GM12873 (cell line): ENCODE data around the gene CCNH.

ENCODE experiments used
- TF ChIP-seq, protein P1 (sequence below): IDR thresholded peaks from 2 replicates; pipeline ENCODE4 v1.5.1; 2012; ENCODE audit warnings: low read depth, mild to moderate bottlenecking, moderate library complexity, low read length, control low read depth; ENCODE audit not compliant: insufficient read depth; ENCODE audit errors: missing control alignments

The CCNH gene

DNA sequence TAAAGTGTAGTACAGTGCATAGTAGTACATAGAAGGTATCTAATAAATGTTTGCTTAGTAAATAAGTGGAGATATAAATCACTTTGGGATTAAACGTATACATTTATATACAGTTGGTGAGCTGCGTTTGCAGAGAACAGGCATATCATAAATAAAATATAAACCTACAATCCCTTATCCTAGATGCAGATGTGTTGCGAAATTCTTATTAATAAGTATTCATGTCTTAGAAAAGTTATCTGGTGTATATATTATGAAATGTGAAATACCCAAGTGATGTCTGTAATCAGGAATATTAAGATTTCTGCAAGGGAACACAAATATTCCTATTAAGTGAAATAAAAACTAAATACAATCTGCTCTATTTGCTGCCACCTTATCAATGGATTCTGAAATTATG is 8.8 kb downstream of the CCNH start:
- TF ChIP-seq, protein P1, sequence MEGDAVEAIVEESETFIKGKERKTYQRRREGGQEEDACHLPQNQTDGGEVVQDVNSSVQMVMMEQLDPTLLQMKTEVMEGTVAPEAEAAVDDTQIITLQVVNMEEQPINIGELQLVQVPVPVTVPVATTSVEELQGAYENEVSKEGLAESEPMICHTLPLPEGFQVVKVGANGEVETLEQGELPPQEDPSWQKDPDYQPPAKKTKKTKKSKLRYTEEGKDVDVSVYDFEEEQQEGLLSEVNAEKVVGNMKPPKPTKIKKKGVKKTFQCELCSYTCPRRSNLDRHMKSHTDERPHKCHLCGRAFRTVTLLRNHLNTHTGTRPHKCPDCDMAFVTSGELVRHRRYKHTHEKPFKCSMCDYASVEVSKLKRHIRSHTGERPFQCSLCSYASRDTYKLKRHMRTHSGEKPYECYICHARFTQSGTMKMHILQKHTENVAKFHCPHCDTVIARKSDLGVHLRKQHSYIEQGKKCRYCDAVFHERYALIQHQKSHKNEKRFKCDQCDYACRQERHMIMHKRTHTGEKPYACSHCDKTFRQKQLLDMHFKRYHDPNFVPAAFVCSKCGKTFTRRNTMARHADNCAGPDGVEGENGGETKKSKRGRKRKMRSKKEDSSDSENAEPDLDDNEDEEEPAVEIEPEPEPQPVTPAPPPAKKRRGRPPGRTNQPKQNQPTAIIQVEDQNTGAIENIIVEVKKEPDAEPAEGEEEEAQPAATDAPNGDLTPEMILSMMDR, result no peak

DNA sequence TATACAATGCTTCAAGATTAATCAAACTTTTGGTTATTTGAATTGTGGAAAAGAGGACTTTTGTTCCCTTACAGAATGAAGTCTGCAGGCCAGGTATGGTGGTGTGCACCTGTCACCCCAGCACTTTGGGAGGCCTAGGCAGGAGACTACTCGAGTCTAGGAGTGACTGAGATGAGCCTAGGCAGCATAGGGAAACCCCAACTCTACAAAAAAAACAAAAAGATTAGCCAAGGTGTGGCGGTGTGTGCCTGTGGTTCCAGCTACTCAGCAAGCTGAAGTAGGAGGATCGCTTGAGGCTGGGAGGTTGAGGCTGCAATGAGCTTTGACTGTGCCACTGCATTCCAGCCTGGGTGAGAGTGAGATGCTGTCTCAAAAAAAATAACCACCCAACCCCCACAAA is 9.3 kb downstream of the CCNH start:
- TF ChIP-seq, protein P1, result no peak

DNA sequence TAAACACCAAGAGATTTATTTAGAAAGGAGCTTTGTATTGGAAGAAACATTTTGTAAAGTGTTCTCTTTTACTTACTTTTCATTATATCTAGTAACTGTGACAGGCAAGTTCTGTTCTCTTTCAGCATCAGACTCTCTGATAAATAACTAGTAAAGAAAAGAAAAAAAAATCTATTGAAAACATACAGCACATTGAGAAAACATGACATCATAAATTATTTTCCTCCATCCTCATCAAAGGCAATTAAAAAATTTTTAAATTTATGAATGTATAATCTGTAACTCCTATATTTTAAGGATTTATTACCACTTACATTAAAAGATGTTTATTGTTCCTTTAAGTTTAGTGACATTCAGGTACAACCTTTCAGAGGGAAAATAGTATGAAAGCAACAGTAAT is 11.1 kb downstream of the CCNH start:
- TF ChIP-seq, protein P1, result no peak

DNA sequence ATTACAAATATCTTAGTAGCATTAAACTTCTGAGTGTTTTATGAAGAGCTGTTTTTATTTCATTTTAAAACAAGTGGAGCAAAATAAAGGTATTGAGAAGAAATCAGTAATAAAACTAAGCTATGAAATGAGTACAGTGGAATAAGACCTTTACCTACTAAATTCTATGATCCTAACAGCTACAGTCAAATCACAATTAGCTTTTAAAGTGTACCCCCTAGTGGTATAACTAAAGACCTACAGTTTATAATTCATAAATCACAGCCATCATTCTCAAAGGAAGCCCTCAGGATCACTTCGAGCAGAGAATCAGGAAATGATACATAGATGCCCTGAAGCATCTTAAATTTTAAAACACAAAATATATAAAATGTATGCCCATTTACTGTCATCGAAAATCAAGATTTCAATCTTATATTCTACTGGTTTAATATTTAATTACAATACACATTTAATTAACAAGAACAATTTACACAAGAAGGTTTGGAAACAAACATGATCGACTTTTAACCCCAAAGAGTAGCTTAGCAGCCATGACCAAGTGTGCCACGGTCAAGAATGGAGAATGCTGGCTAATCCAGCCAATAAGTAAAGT is 12.3 kb downstream of the CCNH start:
- TF ChIP-seq, protein P1, result peak; percentile 54

DNA sequence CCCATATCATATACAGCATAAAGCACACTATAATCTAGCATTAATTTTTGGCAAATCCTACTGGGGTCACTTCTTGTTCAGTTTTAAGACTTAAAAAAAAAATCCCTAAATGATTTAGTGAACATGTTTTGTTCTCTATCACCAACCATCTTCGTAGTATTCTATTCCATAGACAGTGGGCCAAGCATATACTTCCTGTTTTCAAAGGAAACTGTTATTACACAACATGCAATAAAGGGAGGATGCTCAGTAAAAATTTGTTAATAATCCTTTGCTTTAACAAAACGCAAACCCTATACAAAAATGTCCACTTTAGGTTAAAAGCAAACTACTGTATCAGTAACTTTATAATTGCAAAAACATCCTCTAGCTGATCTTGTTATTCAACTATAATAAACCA is 13.0 kb downstream of the CCNH start:
- TF ChIP-seq, protein P1, result no peak

DNA sequence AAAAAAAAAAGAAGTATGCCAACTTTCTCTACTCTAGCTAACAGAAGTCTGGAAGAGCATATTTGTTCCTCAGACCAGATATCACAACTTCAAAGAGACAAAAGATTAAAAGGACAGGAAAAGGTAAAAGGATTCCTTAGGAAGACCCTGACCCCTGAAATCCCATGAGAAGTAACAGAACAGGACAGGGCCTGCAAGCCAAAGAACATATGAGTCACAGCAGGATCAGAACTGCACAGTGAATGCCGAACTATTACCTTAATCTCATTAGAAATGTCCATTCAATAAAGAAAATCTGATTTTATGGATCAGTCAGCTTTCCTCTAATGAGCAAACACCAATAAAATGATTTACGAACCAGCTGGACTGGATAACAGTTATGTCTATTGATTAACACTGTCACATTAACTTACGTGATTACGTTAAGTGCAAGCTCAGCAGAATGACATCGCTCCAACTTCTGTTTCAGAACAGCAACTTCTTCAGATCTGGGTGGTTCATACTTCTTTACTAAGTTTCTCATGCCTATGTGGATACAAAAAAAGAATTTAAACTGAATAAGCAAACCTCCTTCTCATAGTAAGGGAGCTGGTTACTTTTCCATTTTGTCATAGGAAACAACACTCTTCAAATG is 13.6 kb downstream of the CCNH start:
- TF ChIP-seq, protein P1, result no peak

DNA sequence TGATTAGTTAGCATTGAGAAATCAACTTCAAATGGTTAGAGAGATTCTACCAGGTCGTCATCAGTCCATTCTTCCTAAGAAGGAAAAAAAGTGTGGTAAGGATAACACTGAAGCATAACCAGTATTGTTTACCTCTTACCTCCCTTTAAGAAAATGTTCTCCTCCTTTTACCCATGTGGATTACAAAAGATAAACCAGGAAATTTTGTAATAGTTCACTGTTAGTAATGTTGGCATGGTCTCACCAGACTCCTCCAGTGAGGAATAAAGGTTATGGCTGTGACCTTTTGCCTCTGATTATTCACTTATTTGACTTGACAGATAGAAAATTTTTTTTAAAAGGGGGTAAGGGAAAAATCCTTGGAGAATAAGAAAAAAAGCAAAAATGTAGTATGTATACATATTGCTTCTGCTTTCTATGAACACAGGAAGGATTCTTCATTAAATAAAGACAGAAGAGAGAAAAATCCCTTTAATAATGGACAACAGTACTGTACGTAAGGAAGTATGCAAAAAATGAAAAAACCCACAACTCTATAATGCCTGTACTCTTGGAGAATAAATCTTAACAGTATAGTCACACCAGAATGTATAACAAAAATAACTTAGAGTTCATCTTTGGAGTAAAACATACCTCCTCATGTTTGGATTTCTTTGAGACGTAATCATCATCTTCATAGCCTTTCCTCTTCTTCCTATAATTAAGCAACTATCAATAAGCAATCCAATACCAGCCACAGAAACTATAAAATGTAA is 18.1 kb downstream of the CCNH start:
- TF ChIP-seq, protein P1, result no peak
